Kidney (tissue), 14 donors: ENCODE measurements around the gene KLHL25. TPM values are rescaled to one million over a fixed set of nuclear protein-coding genes. Genes with fewer than 3 reads are reported as not detected.

Source experiments
- DNase-seq, 5 donors: peaks; one replicate each; pipeline ENCODE4 v3.0.0-alpha.2; 2013 to 2020
- FAIRE-seq: peaks from 2 replicates; lab custom pipeline; 2012; peaks lifted over from hg19 to GRCh38; lab: Jason Lieb, UNC
- H3K27ac ChIP-seq, 2 donors: one replicate each; pipeline ENCODE4 v1.7.0; 2013; ENCODE audit warnings: low read depth in 2 of 2, low read length in 2 of 2, inconsistent platforms in 1 of 2
- H3K27me3 ChIP-seq: one replicate; pipeline ENCODE4 v1.7.1; 2013; ENCODE audit warnings: low read length, inconsistent platforms; ENCODE audit not compliant: control insufficient read depth, insufficient read depth
- H3K36me3 ChIP-seq, 3 donors: one replicate each; pipeline versions ENCODE4 v1.7.0 to v1.7.1; 2013; ENCODE audit warnings: low read length in 3 of 3, control low read depth in 1 of 3, inconsistent platforms in 1 of 3; ENCODE audit not compliant: insufficient read depth in 3 of 3, control insufficient read depth in 2 of 3
- H3K4me1 ChIP-seq, 3 donors: one replicate each; pipeline versions ENCODE4 v1.7.0 to v1.7.1; 2013; ENCODE audit warnings: low read length in 3 of 3, inconsistent platforms in 1 of 3, low read depth in 1 of 3; ENCODE audit not compliant: control insufficient read depth in 2 of 3, insufficient read depth in 2 of 3
- H3K4me3 ChIP-seq, 3 donors: one replicate each; pipeline versions ENCODE4 v1.7.0 to v1.8.1; 2013; ENCODE audit warnings: low read length in 3 of 3, control low read depth in 1 of 3, inconsistent platforms in 1 of 3
- H3K9ac ChIP-seq, 3 donors: one replicate each; pipeline versions ENCODE4 v1.7.0 to v1.7.1; 2013; ENCODE audit warnings: low read length in 3 of 3, control low read depth in 1 of 3, inconsistent platforms in 1 of 3
- H3K9me3 ChIP-seq, 3 donors: one replicate each; pipeline versions ENCODE4 v1.7.0 to v1.7.1; 2013; ENCODE audit warnings: low read length in 3 of 3, control low read depth in 1 of 3, inconsistent platforms in 1 of 3; ENCODE audit not compliant: control insufficient read depth in 2 of 3, insufficient read depth in 1 of 3
- CTCF ChIP-seq: IDR thresholded peaks from 3 replicates; pipeline ENCODE4 v1.5.1; 2012; ENCODE audit warnings: mild to moderate bottlenecking, moderate library complexity, borderline replicate concordance; ENCODE audit not compliant: insufficient read depth; ENCODE audit errors: extremely low read depth
- intact Hi-C: fragments of 100-400 bp; cut with DNase I; formaldehyde crosslinking; loops from one replicate; pipeline ENCODE4 v1.11.1; 2022
- polyA plus RNA-seq: library from polyadenylated mRNA; stranded (reverse); fragments of 350-450 nt; fragmentation: Illumina TruSeq; extraction: RNeasy Lipid Tissue Mini Kit (QIAGEN cat#74804); gene quantifications from one replicate; pipeline ENCODE4 v1.2.3, GENCODE V29; 2014; ENCODE audit warnings: low read depth, low replicate concordance; ENCODE audit not compliant: insufficient read depth
- total RNA-seq: library from RNA; stranded (reverse); fragmentation: NEBNext Ultra II Directional; extraction: Animal tissue kit (Norgen Biotek cat#: 25700); gene quantifications from one replicate; pipeline ENCODE4 v1.2.1, GENCODE V29; 2021
- donor health status: control.
- donor health status: control.
- donor health status: control.
- donor health status: control.
- donor health status: control.
- donor health status: DM: yes; HTN: yes; CAD: no.
- donor health status: Normal renal cell carcinoma (clear cell type).

Gene KLHL25
- total and polyA plus RNA-seq, 2 donors from 2014 or later, result 5.3 to 8.4 TPM

- no peak overlapping the region for H3K27ac ChIP-seq
- peak in 1 of 5 donors; percentile 27 for DNase-seq
- peaks cover 11 to 26% (median 20%) of the 10 kb centered on the region in 3 donors for H3K36me3 ChIP-seq
- no peak for TF ChIP-seq CTCF
- H3K27me3 ChIP-seq, result no peaks in the 10 kb centered on the region
- no peak overlapping the region for H3K9ac ChIP-seq
- peaks cover 0 to 9% (median 3%) of the 10 kb centered on the region in 3 donors for H3K9me3 ChIP-seq
- FAIRE-seq, result no peak
- intact Hi-C loops, result loop anchor here (5.0 kb wide), 1 partner anchor 99 kb away; no protein-coding TSS in a partner anchor
- H3K4me3 ChIP-seq, result no peak overlapping the region
- no peaks in the 10 kb centered on the region for H3K4me1 ChIP-seq
Observed at GRCh38 chr15:85733416-85733815, 61.3 kb downstream of the KLHL25 start.

GRCh38 chr15:85730001-85730820 lies 64.5 kb downstream of the KLHL25 start:
- intact Hi-C loops, result loop anchor here (5.0 kb wide), 1 partner anchor 102 kb away; no protein-coding TSS in a partner anchor
- Histone ChIP-seq H3K9ac (no peak overlapping the region), H3K27me3 (no peaks in the 10 kb centered on the region), H3K27ac (no peak overlapping the region), H3K4me1 (no peaks in the 10 kb centered on the region), H3K4me3 (no peak overlapping the region), H3K36me3 (peaks cover 11 to 40% (median 36%) of the 10 kb centered on the region in 3 donors), H3K9me3 (peaks cover 0 to 9% (median 3%) of the 10 kb centered on the region in 3 donors)
- FAIRE-seq, result peak; percentile 85
- peak; percentile 73 for TF ChIP-seq CTCF
- peak in 3 of 5 donors; percentile 44 to 82 (median 78) for DNase-seq

- no peak for FAIRE-seq
Observed at GRCh38 chr15:85727068-85727467, 67.7 kb downstream of the KLHL25 start.

More at GRCh38 chr15:85727068-85727467, 67.7 kb downstream of the KLHL25 start:
- no peak for TF ChIP-seq CTCF
- DNase-seq, result no peak
- H3K36me3 ChIP-seq, result peaks cover 12 to 57% (median 52%) of the 10 kb centered on the region in 3 donors
- intact Hi-C loops, result no loop called here
- H3K27ac ChIP-seq, result peak overlapping the region in 1 of 2 donors; percentile 74
- H3K4me3 ChIP-seq, result no peak overlapping the region
- no peaks in the 10 kb centered on the region for H3K4me1 ChIP-seq
- H3K9me3 ChIP-seq, result no peaks in the 10 kb centered on the region
- H3K9ac ChIP-seq, result no peak overlapping the region
- no peaks in the 10 kb centered on the region for H3K27me3 ChIP-seq
